Measurements from ENCODE around the gene ELOVL4. TPM values are rescaled to one million over a fixed set of nuclear protein-coding genes. Genes with fewer than 3 reads are reported as not detected.

The ELOVL4 gene
- total and polyA plus RNA-seq, 2 of the 13 experiments (the other 11 are each of a cell fraction or from before 2014, with no cell fraction given) = 0.04 TPM; not detected in 1

GRCh38 chr6:79989641-79990040 is 42.3 kb upstream of the ELOVL4 start (continued):
- TF ChIP-seq THAP9 (CRISPR knock-in tag; IDR thresholded peaks at IDR 0.05; ENCODE audit: borderline replicate concordance) = no peak
- TF ChIP-seq KLF12 (CRISPR knock-in tag; IDR thresholded peaks at IDR 0.05; ENCODE audit: borderline replicate concordance) = no peak
- no peak for TF ChIP-seq ZNF563 (CRISPR knock-in tag; IDR thresholded peaks at IDR 0.05)
- TF ChIP-seq ZUFSP (CRISPR knock-in tag; IDR thresholded peaks at IDR 0.05; ENCODE audit: borderline replicate concordance) = no peak
- no peak for TF ChIP-seq ZNF256 (CRISPR knock-in tag; conservative IDR thresholded peaks at IDR 0.05)
- TF ChIP-seq EZH2 (conservative IDR thresholded peaks at IDR 0.05; ENCODE audit: low read depth, low read length) = no peak

- Histone ChIP-seq H3K36me3 (replicated peaks in 1 of 2; ENCODE audit: control insufficient read depth in 1 of 2, insufficient read depth in 2 of 2, low read length in 2 of 2) (no peaks in the 10 kb centered on the region), H3K27ac (ENCODE audit: extremely low read length, insufficient read depth, low read length) (no peak overlapping the region), H3K79me2 (ENCODE audit: insufficient read depth, low read length) (no peaks in the 10 kb centered on the region), H3K4me2 (ENCODE audit: low read depth, low read length) (no peak overlapping the region), H4K20me1 (ENCODE audit: insufficient read depth, low read length) (no peaks in the 10 kb centered on the region), H3K9me3 (ENCODE audit: low read length) (no peaks in the 10 kb centered on the region), H3K27me3 (ENCODE audit: control insufficient read depth in 1 of 2, insufficient read depth in 2 of 2, low read length in 2 of 2) (no peaks in the 10 kb centered on the region; a peak in 1 of 5 replicates), H3K9ac (ENCODE audit: insufficient read depth, low read depth, low read length) (no peak overlapping the region), H2AFZ (ENCODE audit: low read length) (no peak overlapping the region), H3K4me3 (replicated peaks in 1 of 3; ENCODE audit: insufficient read depth in 1 of 3, low read depth in 2 of 3, low read length in 3 of 3) (no peak overlapping the region), H3K4me1 (ENCODE audit: insufficient read depth, low read length) (peaks cover 23% of the 10 kb centered on the region)
- no peak for DNase-seq (ENCODE audit: low spot score)
- intact Hi-C loops (cut with micrococcal nuclease; ENCODE audit: unreplicated experiment) = no loop called here
- POLR2A ChIA-PET = no interaction called here
- no TSS peak for BruUV-seq (replicated peaks)
- no peak for TF ChIP-seq SP1 (IDR thresholded peaks at IDR 0.05)
- TF ChIP-seq SP1 (CRISPR knock-in tag; IDR thresholded peaks at IDR 0.05) = no peak
- TF ChIP-seq ZNF367 (CRISPR knock-in tag; IDR thresholded peaks at IDR 0.05; ENCODE audit: borderline replicate concordance) = no peak
- no peak for TF ChIP-seq ZSCAN29 (CRISPR knock-in tag; conservative IDR thresholded peaks at IDR 0.05)
- TF ChIP-seq AGO1 (IDR thresholded peaks at IDR 0.05; ENCODE audit: low read depth, low read length, poor library complexity, severe bottlenecking) = no peak
- no peak for TF ChIP-seq RFX5 (IDR thresholded peaks at IDR 0.05; ENCODE audit: low read depth, low read length)
- TF ChIP-seq ZNF709 (CRISPR knock-in tag; IDR thresholded peaks at IDR 0.05) = no peak
- no peak for ATAC-seq
- CTCF ChIA-PET (ENCODE audit: low intra/inter-chr PET ratio, low total read pairs) = no interaction called here
- no peak for FAIRE-seq
- in situ Hi-C loops (cut with HindIII; ENCODE audit: extremely low pct_ligation_motif_present, low pct_unique_long_range_greater_than_20kb) = no loop called here
Measured at GRCh38 chr6:79985128-79985527, 37.8 kb upstream of the ELOVL4 start.
